PC-9 (cell line): ENCODE measurements around the gene ENPP5.

Source experiments
- CTCF ChIP-seq: fragments of 200-600 bp; sonication (generic); conservative IDR thresholded peaks from 2 replicates; pipeline ENCODE4 v1.6.1; 2017; ENCODE audit warnings: mixed run types, antibody characterized with exemption, mild to moderate bottlenecking, moderate library complexity
- EZH2 ChIP-seq: fragments of 200-600 bp; sonication (generic); IDR thresholded peaks from 2 replicates; pipeline ENCODE4 v1.8.0; 2017; ENCODE audit warnings: antibody characterized with exemption, low read depth

DNA sequence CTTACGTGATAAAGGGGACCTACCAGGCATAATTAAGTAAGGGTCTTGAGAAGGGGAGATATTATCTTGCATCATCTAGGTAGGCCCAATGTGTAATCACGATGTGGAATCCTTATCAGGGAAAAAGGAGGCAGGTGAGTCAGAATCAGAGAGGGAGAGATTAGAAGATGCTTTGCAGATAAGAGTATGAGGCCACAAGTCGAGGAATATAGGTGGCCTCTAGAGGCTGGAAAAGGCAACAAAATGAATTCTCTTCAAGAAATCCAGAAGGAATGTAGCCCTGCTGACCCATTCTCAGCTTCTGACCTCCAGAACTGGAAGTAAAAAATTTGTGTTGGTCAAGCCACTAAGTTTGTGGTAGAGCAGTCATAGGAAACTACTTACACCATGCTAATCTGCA, 51.9 kb downstream of the ENPP5 start:
- TF ChIP-seq CTCF (no peak), EZH2 (no peak)
